ENCODE results near the gene TMX2.
"Not testable (repeated sequence)": the region's sequence is repeated elsewhere in the genome, so short reads cannot be mapped to it uniquely, and the experiment has no call there.

Gene TMX2, protein sequence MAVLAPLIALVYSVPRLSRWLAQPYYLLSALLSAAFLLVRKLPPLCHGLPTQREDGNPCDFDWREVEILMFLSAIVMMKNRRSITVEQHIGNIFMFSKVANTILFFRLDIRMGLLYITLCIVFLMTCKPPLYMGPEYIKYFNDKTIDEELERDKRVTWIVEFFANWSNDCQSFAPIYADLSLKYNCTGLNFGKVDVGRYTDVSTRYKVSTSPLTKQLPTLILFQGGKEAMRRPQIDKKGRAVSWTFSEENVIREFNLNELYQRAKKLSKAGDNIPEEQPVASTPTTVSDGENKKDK

DNA sequence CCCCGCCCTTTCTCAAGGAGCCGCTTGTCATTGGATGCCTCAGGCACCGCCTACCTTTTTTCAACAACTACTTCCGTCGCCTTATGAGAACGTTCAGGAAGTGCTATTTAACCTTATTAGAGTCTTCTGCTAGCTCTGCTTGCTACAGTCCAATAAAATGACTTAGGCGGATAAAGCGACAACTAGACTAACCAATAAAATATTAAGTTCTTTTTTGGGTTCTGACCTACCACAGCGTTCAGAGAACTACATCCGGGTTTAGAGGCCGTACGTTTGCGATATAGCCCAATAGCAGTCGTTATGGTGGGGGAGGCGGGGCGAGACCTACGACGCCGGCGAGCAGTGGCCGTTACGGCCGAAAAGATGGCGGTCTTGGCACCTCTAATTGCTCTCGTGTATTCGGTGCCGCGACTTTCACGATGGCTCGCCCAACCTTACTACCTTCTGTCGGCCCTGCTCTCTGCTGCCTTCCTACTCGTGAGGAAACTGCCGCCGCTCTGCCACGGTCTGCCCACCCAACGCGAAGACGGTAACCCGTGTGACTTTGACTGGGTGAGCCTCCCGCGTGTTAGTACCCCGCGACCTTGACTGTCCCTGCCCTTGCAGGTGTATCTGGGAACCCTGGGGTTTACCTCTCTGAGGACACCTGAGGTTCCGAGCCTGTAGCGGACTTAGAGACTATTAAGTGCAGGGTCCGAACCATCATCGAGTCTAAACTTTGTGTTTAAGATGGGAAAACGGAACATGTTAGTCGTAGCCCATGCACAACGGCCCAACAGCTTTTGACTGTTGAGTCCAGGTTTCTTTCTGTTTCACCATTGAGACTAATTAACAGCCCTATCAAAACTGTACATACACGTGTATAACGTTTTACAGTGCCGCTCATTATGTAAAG lies at the start of gene TMX2:
Gene TMX2, plus strand, starts transcription at position 338 of the 895 bp plus-strand sequence. Its CDS starts 26 bp downstream, at position 364.
- peak; percentile 98 for DNase-seq (ENCODE audit: low spot score)

GRCh38 chr11:57662893-57663292 lies 49.5 kb upstream of the TMX2 start:
- DNase-seq (ENCODE audit: low spot score), result no peak

DNA sequence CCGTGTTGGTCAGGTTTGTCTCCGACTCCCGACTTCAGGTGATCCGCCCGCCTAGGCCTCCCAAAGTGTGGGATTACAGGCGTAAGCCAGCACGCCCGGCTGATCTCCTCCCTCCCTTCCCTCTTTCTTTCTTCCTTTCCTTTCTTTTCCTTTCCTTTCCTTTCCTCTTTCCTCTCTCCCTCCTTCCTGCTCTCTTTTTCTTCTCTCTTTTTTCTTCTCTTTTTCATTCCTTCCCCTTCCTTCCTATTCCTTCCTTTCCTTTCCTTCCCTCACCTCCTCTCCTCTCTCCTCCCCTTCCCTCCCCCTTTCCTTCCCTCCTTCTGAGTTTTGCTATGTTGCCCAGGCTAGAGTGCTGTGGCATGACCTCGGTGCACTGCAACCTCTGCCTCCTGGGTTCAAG lies 48.4 kb upstream of the TMX2 start:
- no peak for DNase-seq (ENCODE audit: low spot score)

GRCh38 chr11:57667117-57667735 lies 45.2 kb upstream of the TMX2 start:
- peak; percentile 99 for DNase-seq (ENCODE audit: low spot score)

DNA sequence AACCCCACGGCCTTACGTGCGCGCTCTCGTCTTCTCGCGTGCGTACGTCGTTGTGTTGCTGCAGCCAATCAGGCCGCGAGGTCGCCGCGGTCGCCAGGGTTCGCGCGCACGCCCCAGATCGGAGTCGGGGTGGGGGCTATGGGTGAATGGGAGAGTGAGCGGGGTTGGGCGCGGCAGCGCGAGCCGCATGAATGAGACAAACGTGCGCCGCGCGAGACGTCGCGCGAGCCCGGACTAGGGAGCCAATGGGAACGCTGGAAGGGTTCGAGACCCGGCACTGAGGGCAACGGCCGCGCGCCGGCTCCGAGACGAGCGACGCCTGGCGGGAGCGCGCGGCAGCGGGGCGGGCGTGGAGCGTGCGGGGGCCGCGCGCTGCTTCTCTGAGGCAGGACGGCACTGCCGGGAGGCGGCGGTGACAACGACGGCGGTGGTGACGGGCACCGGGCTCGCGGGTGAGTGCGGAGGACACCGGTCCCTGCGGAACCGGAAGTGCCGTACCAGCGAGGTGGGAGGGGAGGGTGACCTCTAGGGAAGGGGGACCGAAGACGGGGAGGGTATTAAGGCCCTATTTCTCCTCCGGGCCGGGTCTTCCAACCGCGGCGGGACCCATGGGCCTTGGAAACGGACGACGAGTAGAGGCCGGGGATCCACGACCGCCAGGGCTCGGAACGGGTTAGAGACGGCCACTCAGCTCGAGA lies 44.5 kb upstream of the TMX2 start, which contains the start of gene ZDHHC5:
Gene ZDHHC5, plus strand, starts transcription at position 379 of the 698 bp plus-strand sequence. CDS start 4,977 bp downstream, outside the sequence.
- peak; percentile 99 for DNase-seq (ENCODE audit: low spot score)

DNA sequence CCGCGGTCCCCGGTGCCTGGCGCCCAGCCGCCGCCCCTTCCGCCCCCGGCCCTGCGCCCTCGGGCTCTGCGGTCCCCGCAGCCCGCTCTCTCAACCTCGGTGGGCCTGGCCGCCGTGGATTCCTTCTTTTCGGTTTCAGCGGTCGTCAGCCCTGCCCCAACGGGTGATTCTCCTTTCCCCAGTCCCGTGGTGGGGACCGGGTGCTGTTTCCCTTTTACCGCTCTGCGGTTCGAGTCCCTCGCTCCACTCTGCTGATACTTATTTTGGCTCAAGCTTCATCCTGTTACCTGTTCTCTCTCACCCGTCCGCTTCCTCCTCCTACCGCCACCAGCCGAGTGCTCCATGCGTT lies 44.0 kb upstream of the TMX2 start:
- peak; percentile 47 for DNase-seq (ENCODE audit: low spot score)

DNA sequence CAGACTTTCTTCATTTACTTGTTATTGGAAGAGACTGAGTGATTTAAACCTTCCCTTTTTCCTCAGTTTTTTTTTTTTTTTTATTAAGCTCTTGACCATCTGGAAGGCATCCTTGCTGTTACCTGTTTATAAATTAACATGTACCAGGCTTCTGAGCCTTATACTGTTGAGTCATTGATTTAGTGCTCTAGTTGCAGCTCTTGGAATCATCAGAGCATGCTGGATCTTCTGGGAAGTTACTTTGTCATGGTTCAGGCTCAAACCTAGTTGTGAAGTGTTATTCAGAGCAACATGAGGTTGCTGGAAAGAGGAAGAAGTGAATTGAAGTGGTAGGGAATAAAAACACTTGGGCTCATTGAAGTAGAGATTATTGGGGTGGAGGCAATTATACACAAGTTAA lies 38.1 kb upstream of the TMX2 start:
- no peak for DNase-seq (ENCODE audit: low spot score)

GRCh38 chr11:57675176-57675941 lies 37.0 kb upstream of the TMX2 start:
- DNase-seq (ENCODE audit: low spot score), result no peak

- no peak for DNase-seq (ENCODE audit: low spot score)
These were observed 33.0 kb upstream of the TMX2 start for GRCh38 chr11:57679396-57679795.

- no peak for DNase-seq (ENCODE audit: low spot score)
These were observed 31.9 kb upstream of the TMX2 start for GRCh38 chr11:57680552-57680874.

- no peak for DNase-seq (ENCODE audit: low spot score)
These were observed 31.2 kb upstream of the TMX2 start for GRCh38 chr11:57681168-57681567.

DNA sequence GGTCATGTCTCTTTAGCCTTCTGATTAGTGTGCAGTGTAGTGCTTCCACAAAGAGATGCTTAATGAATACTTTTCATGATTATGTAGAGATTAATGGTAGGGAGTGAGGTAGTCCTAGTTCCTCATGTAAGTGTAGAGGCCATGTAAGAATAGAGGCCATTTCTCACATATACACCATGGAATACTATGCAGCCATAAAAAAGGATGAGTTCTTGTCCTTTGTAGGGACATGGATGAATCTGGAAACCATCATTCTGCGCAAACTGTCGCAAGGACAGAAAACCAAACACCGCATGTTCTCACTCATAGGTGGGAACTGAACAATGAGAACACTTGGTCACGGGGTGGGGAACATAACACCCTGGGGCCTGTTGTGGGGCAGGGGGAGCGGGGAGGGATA lies 21.9 kb upstream of the TMX2 start:
- not testable (repeated sequence) for DNase-seq (ENCODE audit: low spot score)

DNA sequence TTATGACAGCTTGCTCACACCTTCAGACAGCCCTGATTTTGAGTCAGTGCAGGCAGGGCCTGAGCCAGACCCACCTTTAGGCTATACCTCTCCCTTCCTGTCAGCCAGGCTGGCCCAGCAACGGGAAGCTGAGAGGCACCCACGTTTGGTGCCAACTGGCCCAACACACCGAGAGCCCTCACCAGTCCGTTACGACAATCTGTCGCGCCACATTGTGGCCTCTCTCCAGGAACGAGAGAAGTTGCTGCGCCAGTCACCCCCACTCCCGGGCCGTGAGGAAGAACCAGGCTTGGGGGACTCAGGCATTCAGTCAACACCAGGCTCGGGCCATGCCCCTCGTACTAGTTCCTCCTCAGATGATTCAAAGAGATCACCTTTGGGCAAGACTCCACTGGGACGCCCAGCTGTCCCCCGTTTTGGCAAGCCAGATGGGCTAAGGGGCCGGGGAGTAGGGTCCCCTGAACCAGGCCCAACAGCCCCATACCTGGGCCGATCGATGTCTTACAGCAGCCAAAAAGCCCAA lies 13.5 kb upstream of the TMX2 start:
- DNase-seq (ENCODE audit: low spot score), result no peak

DNA sequence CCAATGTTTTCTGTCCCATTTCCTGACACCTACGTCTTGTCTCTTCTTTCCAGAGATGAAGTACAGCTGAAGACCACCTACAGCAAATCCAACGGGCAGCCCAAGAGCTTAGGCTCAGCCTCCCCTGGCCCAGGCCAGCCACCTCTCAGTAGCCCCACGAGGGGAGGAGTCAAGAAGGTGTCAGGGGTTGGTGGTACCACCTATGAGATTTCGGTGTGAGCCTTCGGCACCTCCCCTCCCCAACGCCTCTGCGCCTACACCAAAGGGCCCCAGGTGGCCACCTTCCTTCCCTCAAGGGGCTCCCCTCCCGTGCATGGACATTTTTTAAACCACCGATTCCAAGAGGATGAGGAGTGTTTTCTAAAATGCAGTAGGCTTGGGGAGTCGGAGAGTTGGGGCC lies 12.6 kb upstream of the TMX2 start:
- no peak for DNase-seq (ENCODE audit: low spot score)

DNA sequence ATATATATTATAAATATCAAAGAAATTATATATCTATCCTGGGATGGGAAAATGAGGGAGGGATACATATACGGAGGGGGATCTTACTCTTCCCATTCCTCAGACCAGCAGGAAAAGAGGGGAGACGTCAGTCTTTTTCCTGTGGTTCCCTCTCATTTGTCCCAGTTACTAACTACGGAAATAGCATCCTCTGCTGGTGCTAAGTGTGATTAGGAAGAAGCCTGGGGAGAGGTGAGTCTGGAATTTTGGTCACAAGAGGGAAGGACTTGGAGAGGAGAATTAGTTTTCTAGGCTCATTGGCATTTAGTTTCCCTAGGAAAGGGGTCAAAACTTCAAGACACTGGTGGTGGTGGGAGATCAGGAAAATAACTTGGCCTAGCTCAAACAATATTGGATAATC lies 12.0 kb upstream of the TMX2 start:
- DNase-seq (ENCODE audit: low spot score), result no peak

DNA sequence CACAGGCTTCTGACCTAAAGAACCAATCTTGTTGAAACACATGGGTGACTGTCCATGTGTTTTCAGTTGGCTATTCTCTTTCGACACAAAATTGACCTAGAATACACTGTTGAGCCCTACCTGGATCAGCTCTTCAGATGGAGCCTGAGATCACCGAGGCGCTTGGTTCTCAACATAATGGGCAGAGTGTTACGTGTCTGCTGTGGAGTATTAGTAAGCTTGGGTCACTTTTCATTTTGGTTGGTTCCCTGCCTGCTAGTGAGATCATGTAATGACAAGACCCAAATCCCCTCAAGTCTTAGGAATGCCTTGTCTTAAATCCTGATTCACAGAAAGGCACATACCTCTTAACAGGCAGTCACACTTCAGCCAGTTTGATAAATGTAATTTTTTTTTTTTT lies 9.1 kb upstream of the TMX2 start:
- no peak for DNase-seq (ENCODE audit: low spot score)

- no peak for DNase-seq (ENCODE audit: low spot score)
These were observed 7.5 kb upstream of the TMX2 start for GRCh38 chr11:57704932-57705331.

- not testable (repeated sequence) for DNase-seq (ENCODE audit: low spot score)
These were observed 7.0 kb upstream of the TMX2 start for GRCh38 chr11:57705432-57705831.

DNA sequence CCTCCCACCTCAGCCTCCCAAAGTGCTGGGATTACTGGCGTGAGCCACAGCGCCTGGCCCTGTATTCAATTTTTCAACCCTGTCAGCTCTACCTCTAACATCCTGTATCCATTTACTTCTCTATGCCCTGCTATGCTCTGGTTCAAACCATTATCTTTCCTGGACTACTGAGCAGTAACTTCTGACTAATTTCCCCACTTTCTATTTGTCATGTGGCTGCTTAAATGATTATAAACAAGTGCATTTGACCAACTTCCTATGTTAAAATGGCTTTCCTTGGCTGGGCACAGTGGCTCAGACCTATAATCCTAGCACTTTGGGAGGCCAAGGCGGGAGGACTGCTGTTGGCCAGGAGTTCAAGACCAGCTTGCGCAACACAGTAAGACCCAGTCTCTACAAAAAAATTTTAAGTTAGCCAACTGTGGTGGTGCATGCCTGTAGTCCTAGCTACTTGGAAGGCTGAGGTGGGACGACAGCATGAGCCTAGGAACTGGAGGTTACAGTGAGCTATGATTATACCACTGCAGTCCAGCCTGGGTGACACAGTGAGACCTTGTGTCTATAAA lies 2.5 kb upstream of the TMX2 start:
- DNase-seq (ENCODE audit: low spot score), result no peak

GRCh38 chr11:57711414-57712255 lies 758 bp upstream of the TMX2 start, which contains the start of gene MED19:
Gene MED19 (minus strand): TSS chr11:57712215. CDS start chr11:57712179, 36 bp downstream.
- DNase-seq (ENCODE audit: low spot score), result peak; percentile 85
